Globus pallidus (tissue), 1 donor: ENCODE results near the gene FERMT3.

Source experiments
- DNase-seq: peaks from one replicate; pipeline ENCODE4 v3.0.0-alpha.2; 2015; ENCODE audit warnings: low spot score

The FERMT3 gene

DNA sequence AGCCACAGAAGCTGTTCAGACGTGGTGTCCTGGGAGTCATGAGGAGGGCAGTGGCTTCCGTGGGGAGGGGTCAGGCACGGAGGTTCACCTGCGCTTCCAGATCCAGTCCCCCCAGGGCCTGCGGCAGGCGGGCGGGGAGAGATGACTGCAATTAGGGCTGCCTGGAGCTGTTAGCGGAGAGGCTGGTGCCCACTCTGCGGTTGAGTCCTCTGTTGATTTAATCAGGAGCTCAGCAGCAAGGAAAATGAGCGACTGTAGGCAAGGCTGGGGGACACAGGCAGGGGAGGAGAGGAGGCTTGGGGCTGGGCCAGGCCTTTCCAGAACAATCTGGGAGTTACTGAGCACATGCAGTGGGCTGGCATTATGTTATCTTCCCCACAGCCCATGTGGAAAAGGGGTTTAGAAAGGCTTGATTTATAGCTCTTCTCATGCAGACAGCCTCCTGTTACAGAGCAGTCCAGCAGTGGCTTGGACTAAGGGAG lies 57.9 kb downstream of the FERMT3 start:
- DNase-seq: no peak

DNA sequence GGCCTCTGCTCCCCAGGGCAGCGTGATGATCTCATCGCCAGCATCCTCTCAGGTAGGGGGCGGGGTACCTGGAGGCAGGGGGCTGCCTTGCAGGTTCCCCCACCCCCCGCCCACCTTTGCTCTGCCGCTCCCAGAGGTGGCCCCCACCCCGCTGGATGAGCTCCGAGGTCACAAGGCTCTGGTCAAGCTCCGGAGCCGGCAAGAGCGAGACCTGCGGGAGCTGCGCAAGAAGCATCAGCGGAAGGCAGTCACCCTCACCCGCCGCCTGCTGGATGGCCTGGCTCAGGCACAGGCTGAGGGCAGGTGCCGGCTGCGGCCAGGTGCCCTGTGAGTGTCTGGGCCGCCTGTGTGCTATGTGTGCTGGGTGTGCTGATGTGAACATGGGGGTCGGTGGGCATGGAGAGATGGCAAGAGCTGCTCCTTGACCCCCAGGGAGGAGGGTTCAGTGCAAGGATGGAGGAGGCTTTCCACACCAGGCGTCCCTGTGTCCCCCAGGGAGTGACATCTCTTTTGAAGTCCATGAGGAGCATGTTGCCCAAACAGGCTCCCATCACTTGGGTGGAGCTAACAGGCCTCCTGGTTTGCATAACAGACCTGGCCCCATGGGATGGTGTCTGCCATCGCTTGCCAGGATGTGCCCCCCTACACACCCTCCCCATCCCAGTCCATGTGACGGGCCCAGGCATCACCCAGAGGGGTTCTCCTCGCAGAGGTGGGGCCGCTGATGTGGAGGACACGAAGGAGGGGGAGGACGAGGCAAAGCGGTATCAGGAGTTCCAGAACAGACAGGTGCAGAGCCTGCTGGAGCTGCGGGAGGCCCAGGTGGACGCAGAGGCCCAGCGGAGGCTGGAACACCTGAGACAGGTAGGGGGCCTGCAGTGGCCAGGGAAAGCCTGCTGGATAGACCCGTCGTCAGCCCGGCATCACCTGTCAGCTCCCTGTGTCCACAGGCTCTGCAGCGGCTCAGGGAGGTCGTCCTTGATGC lies 58.9 kb downstream of the FERMT3 start:
- DNase-seq: no peak

GRCh38 chr11:64266339-64266738 lies 59.8 kb downstream of the FERMT3 start:
- no peak for DNase-seq

- no peak for DNase-seq
Measured at GRCh38 chr11:64267207-64267945, 60.9 kb downstream of the FERMT3 start.

GRCh38 chr11:64268025-64268892 lies 61.7 kb downstream of the FERMT3 start:
- no peak for DNase-seq

GRCh38 chr11:64268893-64269539 lies 62.5 kb downstream of the FERMT3 start:
- DNase-seq: peak; percentile 60

GRCh38 chr11:64269540-64270220 lies 63.2 kb downstream of the FERMT3 start:
- DNase-seq: peak; percentile 100
